Left renal cortex interstitium (tissue), 4 donors: ENCODE data around the gene CD247. TPM values are rescaled to one million over a fixed set of nuclear protein-coding genes. Genes with fewer than 3 reads are reported as not detected.
A peak's percentile ranks its signal among the peaks of the same experiment; 100 is the strongest.
"Not testable (repeated sequence)": the region's sequence is repeated elsewhere in the genome, so short reads cannot be mapped to it uniquely, and the experiment has no call there.

Experiments used
- DNase-seq, 4 donors: peaks; one replicate each; pipeline ENCODE4 v3.0.0-alpha.2; 2013; ENCODE audit warnings: low read depth in 4 of 4, low spot score in 2 of 4, missing footprints in 1 of 4
- polyA plus RNA-seq, 4 donors: library from polyadenylated mRNA; unstranded; fragments of 120-200 nt; gene quantifications; one replicate each; pipeline ENCODE4 v1.2.1, GENCODE V29; 2013; ENCODE audit not compliant: insufficient read length in 4 of 4

CD247 gene
- under 1 TPM; 0.40 to 0.89 (median 0.51) TPM for polyA plus RNA-seq

GRCh38 chr1:167518331-167518700, at the start of gene CD247:
Gene CD247, minus strand, starts transcription at chr1:167518529. Its CDS starts 64 bp downstream, at chr1:167518465.
- no peak for DNase-seq

- no peak for DNase-seq
Observed at GRCh38 chr1:167567663-167568062, 49.3 kb upstream of the CD247 start.

- DNase-seq, result no peak
Observed at GRCh38 chr1:167566766-167567165, 48.4 kb upstream of the CD247 start.

GRCh38 chr1:167565922-167566321, 47.6 kb upstream of the CD247 start:
- no peak for DNase-seq

- DNase-seq, result no peak
Observed at GRCh38 chr1:167564612-167565270, 46.4 kb upstream of the CD247 start.

GRCh38 chr1:167563579-167564246, 45.4 kb upstream of the CD247 start:
- no peak for DNase-seq

- no peak for DNase-seq
Observed at GRCh38 chr1:167562702-167563101, 44.4 kb upstream of the CD247 start.

- no peak for DNase-seq
Observed at GRCh38 chr1:167561753-167562152, 43.4 kb upstream of the CD247 start.

GRCh38 chr1:167555971-167556714, 37.8 kb upstream of the CD247 start:
- peak in 3 of 4 donors; percentile 35 to 71 (median 42) for DNase-seq

- DNase-seq, result not testable (repeated sequence)
Observed at GRCh38 chr1:167555072-167555471, 36.7 kb upstream of the CD247 start.

- DNase-seq, result no peak
Observed at GRCh38 chr1:167554028-167554779, 35.9 kb upstream of the CD247 start.

GRCh38 chr1:167553136-167554027, 35.1 kb upstream of the CD247 start, which contains the start of gene CREG1:
Gene CREG1, minus strand, starts transcription at chr1:167553762.
- peak; percentile 56 to 91 (median 82) for DNase-seq

GRCh38 chr1:167551362-167551761, 33.0 kb upstream of the CD247 start:
- no peak for DNase-seq

GRCh38 chr1:167548059-167548932, 30.0 kb upstream of the CD247 start:
- no peak for DNase-seq

- no peak for DNase-seq
Observed at GRCh38 chr1:167546935-167547334, 28.6 kb upstream of the CD247 start.

GRCh38 chr1:167545349-167545748, 27.0 kb upstream of the CD247 start:
- DNase-seq, result no peak

GRCh38 chr1:167544447-167545093, 26.2 kb upstream of the CD247 start:
- no peak for DNase-seq
